ENCODE data around the gene R3HCC1L. TPM values are rescaled to one million over a fixed set of nuclear protein-coding genes. Genes with fewer than 3 reads are reported as not detected.

R3HCC1L gene
- total and polyA plus RNA-seq, 10 of the 15 experiments (the other 5 are each of a cell fraction or from before 2014, with no cell fraction given): 11.3 to 20.3 (median 15.3) TPM

GRCh38 chr10:98172495-98172894 is 38.0 kb downstream of the R3HCC1L start (continued):
- TF ChIP-seq MLLT1 (IDR thresholded peaks at IDR 0.05) (no peak), CTCF (IDR thresholded peaks at IDR 0.05 in 2 of 3, conservative IDR thresholded peaks at IDR 0.05 in 1 of 3; ENCODE audit: control insufficient read depth in 2 of 3, extremely low read depth in 1 of 3, insufficient read depth in 1 of 3, low read depth in 3 of 3, low read length in 3 of 3) (no peak), MYC (IDR thresholded peaks at IDR 0.05; ENCODE audit: insufficient read depth, insufficient read length, insufficient replicate concordance, low read length, severe bottlenecking) (no peak), KDM1A (IDR thresholded peaks at IDR 0.05; ENCODE audit: borderline replicate concordance) (no peak)

GRCh38 chr10:98173260-98173659 is 38.8 kb downstream of the R3HCC1L start:
- no peak for FAIRE-seq
- H3K4me1 ChIP-seq (ENCODE audit: control insufficient read depth, insufficient read depth, low read length): peaks cover 10% of the 10 kb centered on the region
- no peak overlapping the region for H3K9ac ChIP-seq (ENCODE audit: control insufficient read depth, insufficient read depth, low read length)
- DNase-seq (ENCODE audit: low read depth, low spot score): no peak
- no peak overlapping the region for H3K4me3 ChIP-seq
- ATAC-seq: no peak
- H3K27ac ChIP-seq (ENCODE audit: control insufficient read depth, insufficient read depth): no peak overlapping the region
- H3K9me3 ChIP-seq (replicated peaks; ENCODE audit: control insufficient read depth, insufficient read depth, low read length): no peaks in the 10 kb centered on the region
- intact Hi-C loops (cut with micrococcal nuclease; ENCODE audit: unreplicated experiment): loop anchor here (5.0 kb wide), 1 partner anchor 219 kb away; no protein-coding TSS in a partner anchor
- ChIA-PET RAD21 (ENCODE audit: unreplicated experiment) (no interaction called here), CTCF (interaction anchor here (0.7 kb wide), 1 partner anchor 48 kb away, joined by 4 read pairs; no protein-coding TSS in a partner anchor), SMC1A (ENCODE audit: uncharacterized antibody, unreplicated experiment) (interaction anchor here (1.7 kb wide), 1 partner anchor 9 kb away, joined by 3 read pairs; no protein-coding TSS in a partner anchor), POLR2A (no interaction called here)
- in situ Hi-C loops (cut with MboI): no loop called here
- WGBS (ENCODE audit: insufficient coverage, insufficient replicate concordance, low lambda C conversion rate, missing lambda C conversion rate): over 99% methylated on average over 6 of the region's 6 CpGs
- no peak overlapping the region for H3K4me2 ChIP-seq (ENCODE audit: control insufficient read depth, insufficient read depth)
- H3K79me2 ChIP-seq (ENCODE audit: control insufficient read depth, insufficient read depth, low read length): no peaks in the 10 kb centered on the region
- no TSS peak for BruUV-seq (replicated peaks)
- H3K27me3 ChIP-seq (replicated peaks in 1 of 2; ENCODE audit: control insufficient read depth in 2 of 2, insufficient read depth in 2 of 2, low read length in 1 of 2): no peaks in the 10 kb centered on the region
- H4K20me1 ChIP-seq (ENCODE audit: control insufficient read depth, insufficient read depth): peaks cover 5% of the 10 kb centered on the region; the same call in 1 of the 2 replicates
- H3K36me3 ChIP-seq (ENCODE audit: control insufficient read depth in 2 of 2, insufficient read depth in 2 of 2, low read length in 1 of 2): peaks cover 3 to 5% of the 10 kb centered on the region in 2 experiments; a peak in 3 of 4 replicates
- H2AFZ ChIP-seq (ENCODE audit: control insufficient read depth, low read depth, low read length): no peak overlapping the region
- TF ChIP-seq STAT1 (conservative IDR thresholded peaks at IDR 0.05) (no peak), IRF3 (IDR thresholded peaks at IDR 0.05) (no peak), HDAC6 (IDR thresholded peaks at IDR 0.05; ENCODE audit: unreplicated experiment) (no peak), CEBPB (IDR thresholded peaks at IDR 0.05; ENCODE audit: borderline replicate concordance in 1 of 2, low read depth in 2 of 2, low read length in 2 of 2) (no peak), MXI1 (IDR thresholded peaks at IDR 0.05; ENCODE audit: low read depth, low read length) (no peak), USF1 (IDR thresholded peaks at IDR 0.05; ENCODE audit: borderline replicate concordance, extremely low read length, insufficient read depth, low read depth, low read length) (no peak), PRDM15 (CRISPR knock-in tag; IDR thresholded peaks at IDR 0.05) (no peak), ZZZ3 (IDR thresholded peaks at IDR 0.05; ENCODE audit: control insufficient read depth, insufficient read length, low read depth) (no peak)
